Mucosa of stomach (tissue), 1 donor: Measurements from ENCODE around the gene PHACTR4.
"Not testable (repeated sequence)": the region's sequence is repeated elsewhere in the genome, so short reads cannot be mapped to it uniquely, and the experiment has no call there.

Experiments
- H3K27me3 ChIP-seq: one replicate; pipeline ENCODE4 v1.7.0; 2013; ENCODE audit warnings: mild to moderate bottlenecking, low read length; ENCODE audit not compliant: control insufficient read depth, insufficient read depth
- H3K36me3 ChIP-seq: one replicate; pipeline ENCODE4 v1.7.0; 2013; ENCODE audit warnings: low read length; ENCODE audit not compliant: control insufficient read depth, insufficient read depth
- H3K4me1 ChIP-seq: one replicate; pipeline ENCODE4 v1.7.0; 2013; ENCODE audit warnings: mild to moderate bottlenecking, low read length; ENCODE audit not compliant: control insufficient read depth, insufficient read depth
- H3K4me3 ChIP-seq: one replicate; pipeline ENCODE4 v1.7.0; 2013; ENCODE audit warnings: low read length
- H3K9ac ChIP-seq: one replicate; pipeline ENCODE4 v1.7.0; 2013; ENCODE audit warnings: mild to moderate bottlenecking, low read length, moderate library complexity
- H3K9me3 ChIP-seq: one replicate; pipeline ENCODE4 v1.7.0; 2013; ENCODE audit warnings: mild to moderate bottlenecking, low read length, moderate library complexity; ENCODE audit not compliant: control insufficient read depth
- donor health status: Pancreatic carcinoma.

The PHACTR4 gene

DNA sequence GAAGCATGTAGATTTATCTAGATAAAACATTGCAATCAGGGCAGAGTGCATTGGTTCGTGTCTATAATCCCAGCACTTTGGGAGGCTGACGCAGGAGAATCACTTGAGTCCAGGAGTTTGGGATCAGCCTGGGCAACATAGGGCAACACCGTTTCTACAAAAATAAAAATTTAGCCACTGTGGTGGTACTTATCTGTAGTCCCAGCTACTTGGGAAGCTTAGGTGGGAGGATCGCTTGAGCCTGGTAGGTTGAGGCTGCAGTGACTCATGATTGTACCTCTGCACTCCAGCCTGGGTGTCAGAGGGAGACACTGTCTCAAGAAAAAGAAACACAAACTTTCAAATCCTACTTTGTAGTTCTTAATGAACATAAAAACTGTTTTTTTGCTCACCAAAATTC lies 72.1 kb downstream of the PHACTR4 start:
- Histone ChIP-seq H3K36me3 (no peaks in the 10 kb centered on the region), H3K9me3 (no peaks in the 10 kb centered on the region), H3K27me3 (no peaks in the 10 kb centered on the region), H3K9ac (no peak overlapping the region), H3K4me1 (peaks cover 15% of the 10 kb centered on the region), H3K4me3 (no peak overlapping the region)

GRCh38 chr1:28443550-28443949 lies 74.0 kb downstream of the PHACTR4 start:
- Histone ChIP-seq H3K4me1 (no peaks in the 10 kb centered on the region), H3K9ac (no peak overlapping the region), H3K9me3 (no peaks in the 10 kb centered on the region), H3K27me3 (no peaks in the 10 kb centered on the region), H3K36me3 (no peaks in the 10 kb centered on the region), H3K4me3 (no peak overlapping the region)

- no peak overlapping the region for H3K9ac ChIP-seq
- no peaks in the 10 kb centered on the region for H3K9me3 ChIP-seq
- no peaks in the 10 kb centered on the region for H3K36me3 ChIP-seq
- no peaks in the 10 kb centered on the region for H3K27me3 ChIP-seq
- peaks cover 19% of the 10 kb centered on the region for H3K4me1 ChIP-seq
- H3K4me3 ChIP-seq: no peak overlapping the region
Measured at GRCh38 chr1:28447679-28448078, 78.1 kb downstream of the PHACTR4 start.

DNA sequence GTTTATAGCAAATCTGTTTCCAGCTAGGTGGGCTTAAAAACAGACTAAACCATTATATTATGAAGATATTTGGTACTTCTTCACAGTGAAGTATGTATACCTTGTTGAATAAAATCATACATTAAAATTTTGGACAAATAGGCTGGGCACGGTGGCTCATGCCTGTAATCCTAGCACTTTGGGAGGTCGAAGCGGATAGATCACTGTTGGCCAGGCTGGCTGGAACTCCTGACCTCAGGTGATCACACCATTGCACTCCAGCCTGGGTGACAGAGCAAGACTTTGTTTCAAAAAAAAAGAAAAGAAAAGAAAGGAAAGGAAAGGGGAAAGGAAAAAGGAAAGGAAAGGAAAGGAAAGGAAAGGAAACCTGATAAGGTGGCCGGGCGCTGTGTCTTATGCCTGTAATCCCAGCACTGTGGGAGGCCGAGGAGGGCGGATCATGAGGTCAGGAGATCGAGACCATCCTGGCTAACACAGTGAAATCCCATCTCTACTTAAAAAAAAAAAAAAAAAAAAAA lies 78.6 kb downstream of the PHACTR4 start:
- H3K27me3 ChIP-seq, H3K4me3 ChIP-seq, H3K9me3 ChIP-seq, H3K36me3 ChIP-seq, H3K9ac ChIP-seq: not testable (repeated sequence)
- peaks cover 19% of the 10 kb centered on the region for H3K4me1 ChIP-seq

DNA sequence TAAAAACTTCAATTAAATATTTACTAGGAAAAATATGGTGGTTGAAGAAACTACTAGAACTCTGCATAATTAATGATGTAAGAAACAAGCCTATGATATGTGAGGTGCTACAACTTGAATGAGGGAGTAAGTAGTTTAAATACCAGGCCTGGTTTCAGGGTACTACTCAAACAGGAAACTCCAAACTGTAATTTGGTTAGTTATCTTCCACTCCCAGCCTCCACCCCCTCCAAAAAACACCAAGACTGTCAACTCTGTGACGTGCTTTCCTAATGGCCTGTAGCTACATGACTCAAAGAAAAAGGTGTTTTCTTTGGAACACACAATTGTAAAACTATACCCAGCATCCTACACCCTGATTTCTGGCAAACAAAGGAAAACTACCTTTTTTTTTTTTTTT lies 80.4 kb downstream of the PHACTR4 start:
- no peak overlapping the region for H3K4me3 ChIP-seq
- H3K36me3 ChIP-seq: no peaks in the 10 kb centered on the region
- H3K9me3 ChIP-seq: no peaks in the 10 kb centered on the region
- H3K4me1 ChIP-seq: peaks cover 19% of the 10 kb centered on the region
- H3K9ac ChIP-seq: no peak overlapping the region
- no peaks in the 10 kb centered on the region for H3K27me3 ChIP-seq

GRCh38 chr1:28450561-28450960 lies 81.0 kb downstream of the PHACTR4 start:
- Histone ChIP-seq H3K9ac (no peak overlapping the region), H3K4me3 (no peak overlapping the region), H3K27me3 (no peaks in the 10 kb centered on the region), H3K4me1 (peaks cover 24% of the 10 kb centered on the region), H3K36me3 (no peaks in the 10 kb centered on the region), H3K9me3 (no peaks in the 10 kb centered on the region)

DNA sequence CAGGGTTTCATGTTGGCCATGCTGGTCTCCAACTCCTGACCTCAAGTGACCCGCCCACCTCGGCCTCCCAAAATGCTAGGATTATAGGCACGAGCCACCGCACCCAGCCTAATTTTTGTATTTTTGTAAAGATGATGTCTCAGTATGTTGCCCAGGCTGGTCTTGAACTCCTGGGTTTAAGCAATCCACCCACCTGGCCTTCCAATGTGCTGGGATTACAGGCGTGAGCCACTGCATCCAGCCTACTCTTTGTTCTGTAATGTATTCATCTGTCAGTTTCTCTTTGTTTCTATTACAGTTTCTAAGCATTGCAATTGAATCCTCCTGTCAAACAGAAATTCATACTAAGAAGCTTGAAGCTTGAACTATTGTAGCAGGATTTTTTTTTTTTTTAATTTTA lies 81.5 kb downstream of the PHACTR4 start:
- H3K4me3 ChIP-seq: no peak overlapping the region
- H3K9ac ChIP-seq: no peak overlapping the region
- H3K27me3 ChIP-seq: no peaks in the 10 kb centered on the region
- peaks cover 25% of the 10 kb centered on the region for H3K4me1 ChIP-seq
- no peaks in the 10 kb centered on the region for H3K9me3 ChIP-seq
- H3K36me3 ChIP-seq: no peaks in the 10 kb centered on the region

DNA sequence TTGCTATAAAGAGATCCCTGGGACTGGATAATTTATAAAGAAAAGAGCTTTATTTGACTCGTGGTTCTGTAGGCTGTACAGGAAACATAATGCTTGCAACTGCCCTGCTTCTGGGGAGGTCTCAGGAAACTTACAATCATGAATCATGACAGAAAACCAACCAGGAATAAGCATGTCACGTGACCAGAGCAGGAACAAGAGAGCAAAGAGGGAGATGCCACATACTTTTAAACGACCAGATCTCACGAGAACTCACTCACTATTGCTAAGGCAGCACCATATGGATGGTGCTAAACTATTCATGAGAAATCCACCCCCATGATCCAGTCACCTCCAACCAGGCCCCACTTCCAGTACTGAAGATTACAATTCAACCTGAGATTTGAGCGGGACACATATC lies 86.5 kb downstream of the PHACTR4 start:
- H3K4me3 ChIP-seq: no peak overlapping the region
- no peak overlapping the region for H3K9ac ChIP-seq
- H3K36me3 ChIP-seq: no peaks in the 10 kb centered on the region
- H3K4me1 ChIP-seq: peaks cover 16% of the 10 kb centered on the region
- H3K9me3 ChIP-seq: no peaks in the 10 kb centered on the region
- H3K27me3 ChIP-seq: no peaks in the 10 kb centered on the region

DNA sequence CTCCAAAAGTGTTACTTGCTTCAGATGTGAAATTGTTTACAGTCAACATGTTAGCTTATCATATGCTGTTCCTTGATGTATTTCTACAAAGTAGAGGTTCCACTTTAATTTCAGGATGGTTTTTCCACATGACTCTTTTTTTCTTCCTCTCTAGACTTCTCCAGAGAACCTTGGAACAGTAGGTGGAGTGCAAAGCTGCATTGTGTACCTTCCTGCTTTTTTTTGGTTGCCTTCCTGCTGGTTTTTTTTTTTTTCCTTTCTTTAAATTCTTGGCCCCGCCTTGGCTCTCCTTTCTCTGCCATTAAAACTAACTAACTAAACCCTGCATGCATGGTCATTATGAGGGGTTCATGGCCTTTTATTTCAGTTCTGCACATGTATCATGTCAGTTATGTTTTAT lies 88.1 kb downstream of the PHACTR4 start:
- H3K4me1 ChIP-seq: peaks cover 16% of the 10 kb centered on the region
- H3K9ac ChIP-seq: no peak overlapping the region

GRCh38 chr1:28458237-28459228 lies 89.0 kb downstream of the PHACTR4 start:
- Histone ChIP-seq H3K36me3 (no peaks in the 10 kb centered on the region), H3K9ac (no peak overlapping the region), H3K27me3 (no peaks in the 10 kb centered on the region), H3K9me3 (no peaks in the 10 kb centered on the region), H3K4me3 (no peak overlapping the region), H3K4me1 (peaks cover 16% of the 10 kb centered on the region)

More for the DNA sequence above, 88.1 kb downstream of the PHACTR4 start:
- Histone ChIP-seq H3K9me3 (no peaks in the 10 kb centered on the region), H3K27me3 (no peaks in the 10 kb centered on the region), H3K36me3 (no peaks in the 10 kb centered on the region), H3K4me3 (no peak overlapping the region)

GRCh38 chr1:28466226-28466778 lies 96.8 kb downstream of the PHACTR4 start:
- Histone ChIP-seq H3K36me3 (peaks cover 7% of the 10 kb centered on the region), H3K4me1 (no peaks in the 10 kb centered on the region), H3K9ac (no peak overlapping the region), H3K4me3 (no peak overlapping the region), H3K9me3 (no peaks in the 10 kb centered on the region), H3K27me3 (no peaks in the 10 kb centered on the region)

DNA sequence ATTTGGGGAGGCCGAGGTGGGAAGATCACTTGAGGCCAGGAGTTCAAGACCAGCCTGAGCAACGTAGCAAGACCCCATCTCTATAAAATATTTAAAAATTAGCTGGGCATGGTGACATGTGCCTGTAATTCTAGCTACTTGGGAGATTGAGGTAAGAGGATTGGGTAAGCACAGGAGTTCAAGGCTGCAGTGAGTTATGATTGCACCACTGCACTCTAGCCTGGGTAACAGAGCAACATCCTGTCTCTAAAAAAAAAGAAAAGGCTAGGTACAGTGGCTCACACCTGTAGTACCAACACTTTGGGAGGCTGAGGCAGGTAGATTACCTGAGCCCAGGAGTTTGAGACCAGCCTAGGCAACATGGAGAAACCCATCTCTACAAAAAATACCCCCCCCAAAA lies 100.6 kb downstream of the PHACTR4 start:
- Histone ChIP-seq H3K9me3 (no peaks in the 10 kb centered on the region), H3K27me3 (no peaks in the 10 kb centered on the region), H3K9ac (no peak overlapping the region), H3K36me3 (peaks cover 7% of the 10 kb centered on the region), H3K4me1 (no peaks in the 10 kb centered on the region), H3K4me3 (no peak overlapping the region)
